K562 (cell line): ENCODE data around the gene NOXRED1. TPM values are rescaled to one million over a fixed set of nuclear protein-coding genes. Genes with fewer than 3 reads are reported as not detected.

ENCODE experiments used
- ARID1B ChIP-seq: fragments of 450-650 bp; IDR thresholded peaks from 2 replicates; pipeline ENCODE4 v1.6.1; 2016; ENCODE audit warnings: antibody characterized with exemption, mild to moderate bottlenecking, inconsistent platforms
- ATF7 ChIP-seq: fragments of 450-650 bp; IDR thresholded peaks from 2 replicates; pipeline ENCODE4 v1.7.1; 2014; ENCODE audit warnings: mild to moderate bottlenecking, moderate library complexity
- C11orf30 ChIP-seq: fragments of 450-650 bp; IDR thresholded peaks from 2 replicates; pipeline ENCODE4 v1.6.1; 2016; ENCODE audit warnings: low read depth, mild to moderate bottlenecking
- E2F5 ChIP-seq: sonication (generic); formaldehyde crosslinking; IDR thresholded peaks from 2 replicates; pipeline ENCODE4 v1.8.0; 2022; ENCODE audit warnings: mild to moderate bottlenecking, missing genetic modification reagents
- ELF4 ChIP-seq: fragments of 450-650 bp; formaldehyde crosslinking; IDR thresholded peaks from 2 replicates; pipeline ENCODE4 v1.4.0; 2022; ENCODE audit warnings: missing genetic modification characterization
- GATAD2A ChIP-seq: fragments of 450-650 bp; IDR thresholded peaks from 2 replicates; pipeline ENCODE4 v1.6.1; 2017
- HMBOX1 ChIP-seq: sonication (generic); IDR thresholded peaks from 2 replicates; pipeline ENCODE4 v1.6.1; 2016
- HNRNPL ChIP-seq: fragments of 200-400 bp; formaldehyde crosslinking; IDR thresholded peaks from 2 replicates; pipeline ENCODE4 v1.6.1; 2017; ENCODE audit warnings: low read depth, mild to moderate bottlenecking, low read length
- MECOM ChIP-seq: fragments of 250-450 bp; sonication (Bioruptor Pico); IDR thresholded peaks from 2 replicates; pipeline ENCODE4 v1.8.0; 2022; ENCODE audit warnings: inconsistent platforms
- MEF2A ChIP-seq: IDR thresholded peaks from 2 replicates; pipeline ENCODE4 v1.6.1; 2011; ENCODE audit warnings: low read depth, mild to moderate bottlenecking, low read length, moderate library complexity; ENCODE audit not compliant: control insufficient read depth
- MEF2D ChIP-seq: conservative IDR thresholded peaks from 2 replicates; pipeline ENCODE4 v1.6.1; 2016; ENCODE audit warnings: low read depth, missing genetic modification characterization, missing compliant biosample characterization
- NR2C2 ChIP-seq, 2 experiments: fragments of 200-800 bp in 1 of 2; sonication (Bioruptor generic) in 1 of 2; sonication (generic) in 1 of 2; formaldehyde crosslinking in 1 of 2; IDR thresholded peaks; 2 replicates each; pipeline versions ENCODE4 v1.6.1 to v1.8.0; 2016 to 2022; ENCODE audit warnings: mild to moderate bottlenecking in 1 of 2, missing compliant biosample characterization in 1 of 2, missing genetic modification characterization in 1 of 2, missing genetic modification reagents in 1 of 2
- PML ChIP-seq: IDR thresholded peaks from 2 replicates; pipeline ENCODE4 v1.6.1; 2012; ENCODE audit warnings: low read length, inconsistent platforms
- POLR2AphosphoS5 ChIP-seq: IDR thresholded peaks from 2 replicates; pipeline ENCODE4 v1.6.1; 2011; ENCODE audit warnings: mild to moderate bottlenecking, low read depth, low read length, moderate library complexity; ENCODE audit not compliant: control insufficient read depth, insufficient read depth
- PTTG1 ChIP-seq: fragments of 450-650 bp; IDR thresholded peaks from 2 replicates; pipeline ENCODE4 v1.6.1; 2016; ENCODE audit warnings: low read depth, mild to moderate bottlenecking, missing genetic modification characterization, missing compliant biosample characterization
- RBFOX2 ChIP-seq: fragments of 200-400 bp; formaldehyde crosslinking; IDR thresholded peaks from 2 replicates; pipeline ENCODE4 v1.6.1; 2017; ENCODE audit warnings: low read depth, mild to moderate bottlenecking, low read length, moderate library complexity
- RFX1 ChIP-seq: fragments of 450-650 bp; IDR thresholded peaks from 2 replicates; pipeline ENCODE4 v1.6.1; 2016; ENCODE audit warnings: mild to moderate bottlenecking, moderate library complexity
- SIX5 ChIP-seq, 2 experiments: IDR thresholded peaks; 2 replicates each; pipeline ENCODE4 v1.6.1; 2011; ENCODE audit warnings: low read length in 2 of 2, borderline replicate concordance in 1 of 2, low read depth in 1 of 2, mild to moderate bottlenecking in 1 of 2, moderate library complexity in 1 of 2; ENCODE audit not compliant: insufficient read depth in 1 of 2
- ZBTB7A ChIP-seq: IDR thresholded peaks from 2 replicates; pipeline ENCODE4 v1.6.1; 2011; ENCODE audit warnings: low read depth, mild to moderate bottlenecking, low read length, moderate library complexity, borderline replicate concordance; ENCODE audit not compliant: control insufficient read depth
- ZFP36 ChIP-seq: fragments of 150-350 bp; IDR thresholded peaks from 2 replicates; pipeline ENCODE4 v1.6.1; 2018; ENCODE audit warnings: low read length, low read depth; ENCODE audit not compliant: partially characterized antibody
- ZKSCAN3 ChIP-seq: fragments of 250-450 bp; sonication (Bioruptor Pico); IDR thresholded peaks from 2 replicates; pipeline ENCODE4 v1.4.0; 2020
- ZNF175 ChIP-seq: fragments of 200-800 bp; sonication (Bioruptor generic); IDR thresholded peaks from 2 replicates; pipeline ENCODE4 v1.6.1; 2016; ENCODE audit warnings: low read depth, mild to moderate bottlenecking, missing genetic modification characterization, missing compliant biosample characterization
- ZSCAN32 ChIP-seq: fragments of 450-650 bp; formaldehyde crosslinking; IDR thresholded peaks from 2 replicates; pipeline ENCODE4 v1.4.0; 2020; ENCODE audit warnings: mild to moderate bottlenecking, moderate library complexity
- polyA plus RNA-seq, 8 experiments: library from polyadenylated mRNA; depleted of rRNA in 4 of 8; stranded (reverse) in 5 of 8; unstranded in 3 of 8; fragments of >200 nt; fragmentation: Nextera tagmentation in 2 of 8; fragmentation: Illumina TruSeq in 1 of 8; extraction: Ambion mirVana in 2 of 8; extraction: Trizol in 1 of 8; gene quantifications; 2 replicates each; pipeline versions ENCODE4 v1.2.1 to v1.2.3, GENCODE V29; 2011 to 2014; ENCODE audit warnings: inconsistent platforms in 1 of 8, missing spikeins in 1 of 8
- total RNA-seq, 7 experiments: library from RNA; depleted of rRNA in 6 of 7; stranded (reverse); fragments of >200 nt in 6 of 7; fragmentation: Illumina TruSeq in 2 of 7; extraction: Trizol in 2 of 7; gene quantifications; 2 replicates each; pipeline versions ENCODE4 v1.2.1 to v1.2.3, GENCODE V29; 2011 to 2021; ENCODE audit warnings: low replicate concordance in 1 of 7
- TF ChIP-seq, protein P1 (sequence below): fragments of 450-650 bp; IDR thresholded peaks from 2 replicates; pipeline ENCODE4 v1.6.1; 2016; ENCODE audit warnings: low read depth, mild to moderate bottlenecking, moderate library complexity

NOXRED1 gene
- total and polyA plus RNA-seq, 9 of the 15 experiments (the other 6 are each of a cell fraction or from before 2014, with no cell fraction given) = 0.15 to 0.85 (median 0.30) TPM

DNA sequence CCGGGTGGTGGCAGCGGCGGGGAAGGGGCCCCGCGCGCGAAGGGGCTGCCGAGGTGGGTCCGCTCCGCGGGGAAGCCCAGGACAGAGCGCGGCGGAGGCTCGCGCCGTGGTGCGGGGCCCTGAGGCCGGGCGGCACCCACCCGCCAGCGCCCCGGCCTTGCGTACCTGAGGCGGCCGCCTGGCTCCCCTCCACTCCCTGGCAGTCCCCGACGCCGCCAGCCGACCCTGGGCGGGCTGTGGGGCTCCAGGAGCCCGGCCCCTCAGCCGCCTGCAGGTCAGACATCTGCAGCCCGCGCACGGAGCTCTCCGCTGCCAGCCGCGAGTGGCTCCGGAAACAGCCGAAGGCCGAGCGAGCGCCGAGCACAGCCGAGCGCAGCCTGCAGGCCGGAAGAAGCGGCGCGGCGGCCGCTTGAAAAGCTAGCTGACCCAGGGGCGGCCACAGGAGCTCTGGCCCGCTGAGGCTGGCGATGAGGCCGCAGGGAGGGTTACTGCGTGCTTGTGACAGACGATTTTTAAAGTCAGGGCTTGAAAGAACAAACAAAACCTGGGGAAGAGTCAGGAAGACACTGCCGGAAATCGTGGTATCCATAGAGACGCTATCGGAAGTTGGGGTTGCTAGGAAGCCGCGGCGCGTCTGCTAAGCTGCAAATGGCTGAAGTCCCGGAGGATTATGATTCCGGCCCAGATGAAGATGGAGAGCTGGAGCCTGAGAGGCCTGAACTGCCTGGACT, 46.4 kb downstream of the NOXRED1 start, which contains the start of the genes SAMD15 and TMED8 (continued):
- TF ChIP-seq, protein P1, sequence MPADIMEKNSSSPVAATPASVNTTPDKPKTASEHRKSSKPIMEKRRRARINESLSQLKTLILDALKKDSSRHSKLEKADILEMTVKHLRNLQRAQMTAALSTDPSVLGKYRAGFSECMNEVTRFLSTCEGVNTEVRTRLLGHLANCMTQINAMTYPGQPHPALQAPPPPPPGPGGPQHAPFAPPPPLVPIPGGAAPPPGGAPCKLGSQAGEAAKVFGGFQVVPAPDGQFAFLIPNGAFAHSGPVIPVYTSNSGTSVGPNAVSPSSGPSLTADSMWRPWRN = no peak
- TF ChIP-seq ZBTB7A (peak; percentile 50; the same call in 1 of the 2 replicates), ZKSCAN3 (CRISPR knock-in tag) (no peak), ZSCAN32 (CRISPR knock-in tag) (no peak), SIX5 (IDR thresholded peaks at IDR 0.05; ENCODE audit: borderline replicate concordance in 1 of 2, insufficient read depth in 1 of 2, low read depth in 1 of 2, low read length in 2 of 2) (no peak), RBFOX2 (peak; percentile 77), GATAD2A (peak; percentile 97), PTTG1 (no peak), ARID1B (no peak), POLR2AphosphoS5 (peak; percentile 37; the same call in 1 of the 2 replicates), MECOM (CRISPR knock-in tag) (no peak), RFX1 (peak; percentile 95), ZNF175 (no peak), ZFP36 (no peak), ATF7 (0 out of 2 replicates have a peak, but pooled peaks have one; percentile 38), C11orf30 (no peak), MEF2A (no peak), MEF2D (tag) (no peak), HMBOX1 (no peak), ELF4 (CRISPR knock-in tag) (no peak), NR2C2 (CRISPR knock-in tag; IDR thresholded peaks at IDR 0.05) (no peak), NR2C2 (tag; IDR thresholded peaks at IDR 0.05) (no peak), E2F5 (CRISPR knock-in tag) (no peak), HNRNPL (no peak), PML (no peak)
